Peyer's patch (tissue), 4 donors: ENCODE results near the gene DDX47. TPM values are rescaled to one million over a fixed set of nuclear protein-coding genes. Genes with fewer than 3 reads are reported as not detected.

Experiments used
- DNase-seq, 3 donors: peaks; one replicate each; pipeline ENCODE4 v3.0.0-alpha.2; 2017 to 2019
- H3K27ac ChIP-seq, 4 donors: fragments of 200-600 bp; sonication (generic); one replicate each; pipeline ENCODE4 v1.5.1; 2016 to 2019
- H3K27me3 ChIP-seq, 2 donors: fragments of 200-600 bp; sonication (generic); one replicate each; pipeline ENCODE4 v1.5.1; 2019
- H3K36me3 ChIP-seq, 3 donors: fragments of 200-600 bp; sonication (generic); one replicate each; pipeline ENCODE4 v1.5.1; 2016 to 2019
- H3K4me1 ChIP-seq, 4 donors: fragments of 200-600 bp; sonication (generic); one replicate each; pipeline ENCODE4 v1.5.1; 2016 to 2019
- H3K4me3 ChIP-seq, 4 donors: fragments of 200-600 bp; sonication (generic); 1 replicate in 3 of 4; 2 replicates in 1 of 4; pipeline ENCODE4 v1.5.1; 2016 to 2019; ENCODE audit warnings: mild to moderate bottlenecking in 1 of 4
- H3K9me3 ChIP-seq, 4 donors: fragments of 200-600 bp; sonication (generic); one replicate each; pipeline ENCODE4 v1.5.1; 2016 to 2019; ENCODE audit warnings: mild to moderate bottlenecking in 1 of 4
- POLR2A ChIP-seq, 2 donors: fragments of 450-650 bp; IDR thresholded peaks; one replicate each; pipeline ENCODE4 v1.5.1; 2017; ENCODE audit warnings: antibody characterized with exemption in 2 of 2, mild to moderate bottlenecking in 2 of 2, moderate library complexity in 2 of 2
- total RNA-seq, 4 donors: library from RNA; depleted of rRNA; stranded (reverse); fragments of >200 nt; gene quantifications; one replicate each; pipeline ENCODE4 v1.1.0, GENCODE V29; 2016
- TF ChIP-seq, protein P1 (sequence below), 6 experiments: fragments of 450-650 bp in 4 of 6; fragments of 200-600 bp in 2 of 6; sonication (generic) in 1 of 6; IDR thresholded peaks; one replicate each; pipeline ENCODE4 v1.5.1; 2017 to 2019; ENCODE audit warnings: antibody characterized with exemption in 6 of 6, mild to moderate bottlenecking in 3 of 6, moderate library complexity in 1 of 6

Gene DDX47
- total RNA-seq, 4 donors from 2014 or later = 23.5 to 39.9 (median 33.1) TPM

GRCh38 chr12:12853435-12853834 is 40.3 kb downstream of the DDX47 start:
- Histone ChIP-seq H3K4me3 (no peak overlapping the region), H3K9me3 (no peaks in the 10 kb centered on the region), H3K36me3 (no peaks in the 10 kb centered on the region), H3K27me3 (no peaks in the 10 kb centered on the region), H3K27ac (no peak overlapping the region), H3K4me1 (no peaks in the 10 kb centered on the region)
- no peak for DNase-seq
- TF ChIP-seq POLR2A (IDR thresholded peaks at IDR 0.05) = no peak
- TF ChIP-seq, protein P1, sequence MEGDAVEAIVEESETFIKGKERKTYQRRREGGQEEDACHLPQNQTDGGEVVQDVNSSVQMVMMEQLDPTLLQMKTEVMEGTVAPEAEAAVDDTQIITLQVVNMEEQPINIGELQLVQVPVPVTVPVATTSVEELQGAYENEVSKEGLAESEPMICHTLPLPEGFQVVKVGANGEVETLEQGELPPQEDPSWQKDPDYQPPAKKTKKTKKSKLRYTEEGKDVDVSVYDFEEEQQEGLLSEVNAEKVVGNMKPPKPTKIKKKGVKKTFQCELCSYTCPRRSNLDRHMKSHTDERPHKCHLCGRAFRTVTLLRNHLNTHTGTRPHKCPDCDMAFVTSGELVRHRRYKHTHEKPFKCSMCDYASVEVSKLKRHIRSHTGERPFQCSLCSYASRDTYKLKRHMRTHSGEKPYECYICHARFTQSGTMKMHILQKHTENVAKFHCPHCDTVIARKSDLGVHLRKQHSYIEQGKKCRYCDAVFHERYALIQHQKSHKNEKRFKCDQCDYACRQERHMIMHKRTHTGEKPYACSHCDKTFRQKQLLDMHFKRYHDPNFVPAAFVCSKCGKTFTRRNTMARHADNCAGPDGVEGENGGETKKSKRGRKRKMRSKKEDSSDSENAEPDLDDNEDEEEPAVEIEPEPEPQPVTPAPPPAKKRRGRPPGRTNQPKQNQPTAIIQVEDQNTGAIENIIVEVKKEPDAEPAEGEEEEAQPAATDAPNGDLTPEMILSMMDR (IDR thresholded peaks at IDR 0.05) = no peak

- H3K9me3 ChIP-seq = no peaks in the 10 kb centered on the region
Measured at GRCh38 chr12:12859690-12860089, 46.5 kb downstream of the DDX47 start.

GRCh38 chr12:12864243-12864642 is 51.1 kb downstream of the DDX47 start:
- Histone ChIP-seq H3K9me3 (no peaks in the 10 kb centered on the region), H3K36me3 (no peaks in the 10 kb centered on the region), H3K4me1 (no peaks in the 10 kb centered on the region), H3K4me3 (no peak overlapping the region), H3K27me3 (no peaks in the 10 kb centered on the region), H3K27ac (no peak overlapping the region)
- TF ChIP-seq, protein P1 (IDR thresholded peaks at IDR 0.05) = no peak
- TF ChIP-seq POLR2A (IDR thresholded peaks at IDR 0.05) = no peak
- DNase-seq = no peak

More at GRCh38 chr12:12859690-12860089, 46.5 kb downstream of the DDX47 start:
- Histone ChIP-seq H3K27ac (no peak overlapping the region), H3K27me3 (no peaks in the 10 kb centered on the region), H3K4me1 (no peaks in the 10 kb centered on the region), H3K4me3 (no peak overlapping the region), H3K36me3 (no peaks in the 10 kb centered on the region)
- no peak for DNase-seq
- TF ChIP-seq POLR2A (IDR thresholded peaks at IDR 0.05) = no peak
- TF ChIP-seq, protein P1 (IDR thresholded peaks at IDR 0.05) = no peak

DNA sequence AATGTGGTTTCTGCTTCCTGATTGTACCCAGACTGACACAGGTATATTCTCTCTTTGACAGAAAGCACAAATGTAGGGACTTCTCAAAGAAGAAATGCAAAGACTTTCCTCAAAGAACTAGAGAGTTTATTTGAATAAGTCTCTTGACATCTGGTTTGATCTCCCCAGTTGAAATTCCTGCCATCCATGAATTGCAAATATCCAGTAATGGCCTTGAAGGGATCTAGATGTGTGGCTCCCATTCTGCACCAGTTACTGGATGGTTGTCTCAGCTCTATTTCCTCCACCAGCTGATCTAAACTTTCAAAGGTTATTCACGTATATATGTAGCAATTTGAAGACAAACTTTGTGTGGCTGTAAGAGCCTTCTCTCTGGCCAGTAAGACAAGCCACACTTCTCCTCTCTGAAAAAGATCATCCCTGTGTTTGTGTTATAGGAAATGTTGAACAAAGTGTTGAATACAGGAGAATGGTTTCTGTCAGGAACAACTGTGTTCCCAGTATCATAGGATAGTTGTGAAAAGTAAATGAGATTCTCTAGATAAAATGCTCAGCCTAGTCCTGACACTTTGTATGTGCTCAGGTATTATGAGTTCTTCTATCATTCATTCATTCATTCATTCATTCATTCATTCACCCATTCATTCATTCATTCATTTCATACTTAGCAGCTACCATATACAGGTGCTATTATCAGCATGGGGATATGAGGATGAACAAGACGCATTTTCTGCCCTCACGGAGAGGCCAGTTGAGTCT is 55.5 kb downstream of the DDX47 start:
- H3K9me3 ChIP-seq = no peaks in the 10 kb centered on the region
- no peak overlapping the region for H3K4me3 ChIP-seq
- no peaks in the 10 kb centered on the region for H3K36me3 ChIP-seq
- H3K27ac ChIP-seq = no peak overlapping the region
- TF ChIP-seq POLR2A (IDR thresholded peaks at IDR 0.05) = no peak
- TF ChIP-seq, protein P1 (IDR thresholded peaks at IDR 0.05) = no peak
- H3K4me1 ChIP-seq = peaks cover 0 to 13% (median 0%) of the 10 kb centered on the region in 4 donors
- no peaks in the 10 kb centered on the region for H3K27me3 ChIP-seq
- no peak for DNase-seq

- Histone ChIP-seq H3K9me3 (no peaks in the 10 kb centered on the region), H3K27me3 (no peaks in the 10 kb centered on the region), H3K4me3 (no peak overlapping the region), H3K4me1 (peaks cover 0 to 13% (median 0%) of the 10 kb centered on the region in 4 donors), H3K27ac (no peak overlapping the region), H3K36me3 (no peaks in the 10 kb centered on the region)
- no peak for DNase-seq
- TF ChIP-seq, protein P1 (IDR thresholded peaks at IDR 0.05) = no peak
Measured at GRCh38 chr12:12870465-12870864, 57.3 kb downstream of the DDX47 start.
